Testis (tissue), 2 donors: ENCODE data around the gene CCNYL1.

Experiments used
- CTCF ChIP-seq, 3 experiments: fragments of 450-650 bp in 2 of 3; fragments of 200-600 bp in 1 of 3; sonication (generic) in 1 of 3; IDR thresholded peaks; one replicate each; pipeline ENCODE4 v1.5.1; 2016 to 2019; ENCODE audit warnings: antibody characterized with exemption in 3 of 3, mild to moderate bottlenecking in 2 of 3, moderate library complexity in 1 of 3
- POLR2A ChIP-seq: fragments of 450-650 bp; IDR thresholded peaks from one replicate; pipeline ENCODE4 v1.6.1; 2017; ENCODE audit warnings: antibody characterized with exemption, mild to moderate bottlenecking, moderate library complexity

- TF ChIP-seq CTCF (IDR thresholded peaks at IDR 0.05) (no peak), POLR2A (no peak)
Measured at GRCh38 chr2:207697411-207697810, 14.0 kb upstream of the CCNYL1 start.
